22Rv1 (cell line): ENCODE results near the gene CDK18.

Experiments used
- H3K27ac ChIP-seq: fragments of 450-650 bp; 2 replicates; pipeline ENCODE4 v1.5.1; 2017
- ZFX ChIP-seq: fragments of 450-650 bp; IDR thresholded peaks from 2 replicates; pipeline ENCODE4 v1.6.1; 2017; ENCODE audit warnings: antibody characterized with exemption, borderline replicate concordance
- TF ChIP-seq, protein P1 (sequence below): fragments of 450-650 bp; IDR thresholded peaks from 2 replicates; pipeline ENCODE4 v1.5.1; 2017; ENCODE audit warnings: mild to moderate bottlenecking

The CDK18 gene

DNA sequence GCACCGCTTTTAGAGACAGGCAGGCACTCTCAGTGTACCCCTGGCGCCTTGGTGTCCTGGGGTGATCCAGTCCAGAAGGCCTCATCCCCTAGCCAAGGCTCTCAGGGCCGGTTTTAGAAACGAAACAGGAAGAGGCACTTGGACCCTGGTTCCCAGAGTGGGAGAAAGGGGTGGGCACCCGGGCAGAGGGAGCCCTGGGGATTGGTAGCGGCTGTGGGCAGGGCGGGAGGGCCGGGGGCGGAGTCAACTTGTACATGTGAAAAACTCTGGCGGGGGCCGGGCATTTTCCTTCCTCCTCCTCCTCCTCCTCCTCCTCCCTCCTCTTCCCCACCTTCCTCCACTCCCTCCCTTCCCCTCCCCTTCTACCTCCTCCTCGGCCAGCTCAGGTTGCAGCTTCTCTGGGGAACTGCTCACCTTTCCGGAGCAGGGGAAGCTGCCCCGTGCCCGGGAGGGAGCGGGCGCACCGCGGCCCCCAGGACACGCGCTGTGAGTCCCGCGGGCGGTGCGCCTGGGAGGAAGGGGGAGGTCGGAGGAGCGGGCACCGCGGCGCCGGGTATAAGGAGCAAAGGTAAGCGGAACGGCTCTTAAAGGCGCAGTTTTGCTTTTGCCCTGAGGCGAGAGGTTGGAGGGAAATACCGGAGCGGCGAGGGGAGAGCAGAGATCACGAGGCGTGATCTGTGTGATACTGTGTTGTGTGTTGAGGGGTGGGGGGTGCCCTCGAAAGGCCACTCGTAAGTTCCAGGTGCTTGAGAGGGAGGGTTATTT, at the start of gene CDK18:
Gene CDK18, plus strand, starts transcription at position 359 of the 765 bp plus-strand sequence. CDS start 18,499 bp downstream, outside the sequence.
- TF ChIP-seq, protein P1, sequence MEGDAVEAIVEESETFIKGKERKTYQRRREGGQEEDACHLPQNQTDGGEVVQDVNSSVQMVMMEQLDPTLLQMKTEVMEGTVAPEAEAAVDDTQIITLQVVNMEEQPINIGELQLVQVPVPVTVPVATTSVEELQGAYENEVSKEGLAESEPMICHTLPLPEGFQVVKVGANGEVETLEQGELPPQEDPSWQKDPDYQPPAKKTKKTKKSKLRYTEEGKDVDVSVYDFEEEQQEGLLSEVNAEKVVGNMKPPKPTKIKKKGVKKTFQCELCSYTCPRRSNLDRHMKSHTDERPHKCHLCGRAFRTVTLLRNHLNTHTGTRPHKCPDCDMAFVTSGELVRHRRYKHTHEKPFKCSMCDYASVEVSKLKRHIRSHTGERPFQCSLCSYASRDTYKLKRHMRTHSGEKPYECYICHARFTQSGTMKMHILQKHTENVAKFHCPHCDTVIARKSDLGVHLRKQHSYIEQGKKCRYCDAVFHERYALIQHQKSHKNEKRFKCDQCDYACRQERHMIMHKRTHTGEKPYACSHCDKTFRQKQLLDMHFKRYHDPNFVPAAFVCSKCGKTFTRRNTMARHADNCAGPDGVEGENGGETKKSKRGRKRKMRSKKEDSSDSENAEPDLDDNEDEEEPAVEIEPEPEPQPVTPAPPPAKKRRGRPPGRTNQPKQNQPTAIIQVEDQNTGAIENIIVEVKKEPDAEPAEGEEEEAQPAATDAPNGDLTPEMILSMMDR: no peak
- no peak for TF ChIP-seq ZFX
- peak within 1 kb of the TSS; percentile 59 for H3K27ac ChIP-seq

GRCh38 chr1:205454903-205455335, 49.5 kb upstream of the CDK18 start:
- H3K27ac ChIP-seq: no peak overlapping the region
- TF ChIP-seq, protein P1: no peak
- no peak for TF ChIP-seq ZFX

- no peak for TF ChIP-seq ZFX
- TF ChIP-seq, protein P1: no peak; the same call in 1 of the 2 replicates
- H3K27ac ChIP-seq: peak within 1 kb of the TSS; percentile 45
Observed at GRCh38 chr1:205455581-205456382, 48.7 kb upstream of the CDK18 start, which contains the start of gene BLACAT1. Gene BLACAT1 (minus strand): TSS chr1:205456045.

- H3K27ac ChIP-seq: peak overlapping the region; percentile 45
- TF ChIP-seq ZFX: no peak
- TF ChIP-seq, protein P1: no peak; the same call in 1 of the 2 replicates
Observed at GRCh38 chr1:205456383-205456867, 48.0 kb upstream of the CDK18 start.

DNA sequence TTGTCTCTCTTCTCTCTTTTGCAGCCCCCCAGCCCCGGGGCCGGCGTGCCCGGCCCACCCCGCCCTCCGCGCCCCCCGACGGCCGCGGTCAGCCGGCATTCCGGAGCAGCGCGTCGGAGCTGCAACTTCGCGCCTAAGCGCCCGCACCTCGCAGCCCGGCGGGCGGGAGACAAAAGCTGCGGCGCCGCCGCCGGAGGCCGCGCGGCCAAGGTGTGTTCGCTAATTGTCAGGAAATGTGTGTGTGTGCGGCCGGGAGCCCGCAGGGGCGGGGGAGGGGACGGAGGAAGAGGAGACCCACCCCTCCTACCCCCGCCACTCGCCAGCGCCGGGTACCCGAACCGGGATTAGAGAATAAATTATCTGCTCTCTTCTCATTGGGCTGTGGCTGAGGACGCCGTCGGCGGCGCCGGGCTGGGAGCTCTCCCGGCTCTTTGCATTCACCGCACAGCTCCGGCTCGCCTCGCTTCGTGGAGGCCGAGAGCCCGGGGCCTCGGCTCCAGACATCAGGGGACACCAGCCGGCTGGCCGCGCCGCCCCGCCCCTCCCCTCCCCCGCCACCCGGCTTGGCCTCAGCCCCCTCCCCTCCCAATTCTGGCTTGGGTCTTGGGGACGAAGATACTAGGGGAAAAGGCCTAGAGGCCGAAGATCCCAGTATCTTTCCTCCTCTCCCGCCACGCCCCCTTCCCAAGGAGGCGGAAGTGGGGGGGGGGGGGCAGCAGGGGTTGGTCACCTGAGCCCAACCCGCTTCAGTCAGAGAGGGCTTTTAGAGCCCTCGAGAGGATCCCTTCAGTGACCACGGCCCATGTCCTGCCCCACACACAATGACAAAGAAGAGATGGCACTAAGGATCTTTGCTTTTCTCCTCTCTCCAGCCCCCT, 47.4 kb upstream of the CDK18 start:
- TF ChIP-seq, protein P1: no peak
- TF ChIP-seq ZFX: no peak
- peak overlapping the region; percentile 45 for H3K27ac ChIP-seq

- TF ChIP-seq, protein P1: no peak
- no peak for TF ChIP-seq ZFX
- no peak overlapping the region for H3K27ac ChIP-seq
Observed at GRCh38 chr1:205458777-205459566, 45.5 kb upstream of the CDK18 start.
